ENCODE measurements around the gene IP6K1. TPM values are rescaled to one million over a fixed set of nuclear protein-coding genes. Genes with fewer than 3 reads are reported as not detected.
"Not testable (repeated sequence)": the region's sequence is repeated elsewhere in the genome, so short reads cannot be mapped to it uniquely, and the experiment has no call there.

Gene IP6K1
- total and polyA plus RNA-seq, 2 donors from 2014 or later = 21.7 to 49.6 TPM

DNA sequence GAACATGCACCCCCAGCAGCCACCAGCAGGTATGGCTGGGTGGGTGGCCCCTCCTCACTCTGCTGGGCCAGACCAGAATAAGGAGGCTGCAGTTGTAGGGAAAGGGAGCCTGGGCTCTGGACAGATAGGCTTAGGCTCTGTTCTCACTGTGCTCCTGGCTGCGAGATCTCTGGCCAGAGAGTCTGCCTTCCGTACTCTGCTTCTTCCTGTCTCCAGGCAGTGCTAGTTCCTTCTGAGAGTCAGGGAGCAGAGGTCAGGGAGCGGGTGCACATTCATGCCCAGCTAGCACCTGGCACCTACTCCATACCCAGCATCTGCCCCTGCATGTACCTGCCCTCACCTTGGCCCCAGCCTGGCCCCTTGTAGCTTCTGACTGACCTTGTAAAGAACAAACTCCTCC is 94.9 kb downstream of the IP6K1 start:
- H3K27ac ChIP-seq (ENCODE audit: low read depth in 2 of 2, low read length in 2 of 2); FAIRE-seq; H3K4me3 ChIP-seq (ENCODE audit: low read length in 3 of 3); H3K9me3 ChIP-seq (ENCODE audit: control insufficient read depth in 2 of 3, insufficient read depth in 1 of 3, low read length in 3 of 3); H3K27me3 ChIP-seq (ENCODE audit: control insufficient read depth, insufficient read depth, low read length); H3K36me3 ChIP-seq (ENCODE audit: control insufficient read depth in 2 of 3, insufficient read depth in 3 of 3, low read length in 3 of 3); H3K9ac ChIP-seq (ENCODE audit: low read length in 3 of 3); DNase-seq; intact Hi-C loops (cut with DNase I): not testable (repeated sequence)
- H3K4me1 ChIP-seq (ENCODE audit: control insufficient read depth in 2 of 3, insufficient read depth in 2 of 3, low read depth in 1 of 3, low read length in 3 of 3) = peaks cover 0 to 23% (median 4%) of the 10 kb centered on the region in 3 donors

DNA sequence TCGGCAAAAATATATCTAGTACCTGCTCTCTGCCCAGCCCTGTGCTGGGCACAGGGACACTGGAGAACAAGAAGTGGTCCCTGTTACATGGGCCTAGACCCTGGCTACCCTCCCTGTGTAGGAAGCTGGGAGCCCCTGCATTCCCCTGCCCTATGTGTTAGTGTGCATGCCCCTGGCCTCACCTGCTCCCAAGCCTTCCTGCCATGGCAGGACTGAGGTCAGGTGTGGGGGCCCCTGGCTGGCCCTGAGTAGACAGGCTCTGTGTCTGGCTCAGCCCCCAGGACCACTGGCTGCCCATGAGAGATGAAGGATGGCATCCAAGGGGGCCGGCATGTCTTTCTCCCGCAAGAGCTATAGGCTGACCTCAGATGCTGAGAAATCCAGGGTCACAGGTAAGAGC is 95.5 kb downstream of the IP6K1 start:
- intact Hi-C loops (cut with DNase I); H3K9ac ChIP-seq (ENCODE audit: low read length in 3 of 3); H3K27me3 ChIP-seq (ENCODE audit: control insufficient read depth, insufficient read depth, low read length); FAIRE-seq; H3K27ac ChIP-seq (ENCODE audit: low read depth in 2 of 2, low read length in 2 of 2); H3K9me3 ChIP-seq (ENCODE audit: control insufficient read depth in 2 of 3, insufficient read depth in 1 of 3, low read length in 3 of 3); H3K36me3 ChIP-seq (ENCODE audit: control insufficient read depth in 2 of 3, insufficient read depth in 3 of 3, low read length in 3 of 3): not testable (repeated sequence)
- peak in 1 of 5 donors; percentile 63 for DNase-seq
- Histone ChIP-seq H3K4me1 (ENCODE audit: control insufficient read depth in 2 of 3, insufficient read depth in 2 of 3, low read depth in 1 of 3, low read length in 3 of 3) (peaks cover 0 to 23% (median 4%) of the 10 kb centered on the region in 3 donors), H3K4me3 (ENCODE audit: low read length in 3 of 3) (peak overlapping the region in 1 of 3 donors; percentile 89)

DNA sequence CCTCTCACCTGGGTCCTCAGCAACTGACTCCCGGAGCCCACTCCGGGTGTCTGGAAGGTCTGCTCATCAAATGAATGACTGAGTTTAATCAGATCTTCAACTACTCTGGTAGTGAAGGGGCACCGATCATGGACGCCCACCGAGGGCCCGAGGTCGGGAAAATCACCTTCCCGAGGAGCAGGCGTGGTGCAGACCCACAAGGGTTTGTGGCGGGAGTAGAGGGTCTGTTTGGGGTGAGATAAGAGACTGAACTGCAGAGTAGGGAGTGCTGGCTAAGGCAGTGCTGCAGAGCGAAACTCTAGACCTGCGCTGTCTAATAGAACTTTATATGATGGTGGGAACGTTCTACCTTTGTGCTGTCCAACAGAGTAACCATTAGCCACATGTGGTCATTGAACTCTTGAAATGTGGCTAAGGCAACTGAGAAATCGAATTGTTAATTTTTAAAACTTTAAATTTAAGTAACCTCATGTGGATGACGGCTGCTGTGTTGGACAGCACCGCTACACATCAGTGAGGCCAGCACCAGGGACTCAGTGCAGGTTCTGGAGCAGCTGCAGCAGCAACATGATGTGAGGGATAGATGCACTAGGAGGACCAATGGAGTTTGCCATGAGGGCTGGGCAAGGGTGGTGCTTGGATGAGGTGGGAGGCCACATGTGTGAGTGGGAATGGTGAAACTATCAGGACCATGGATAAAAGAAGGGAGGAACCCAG is 96.3 kb downstream of the IP6K1 start:
- peaks cover 0 to 25% (median 4%) of the 10 kb centered on the region in 3 donors for H3K4me1 ChIP-seq (ENCODE audit: control insufficient read depth in 2 of 3, insufficient read depth in 2 of 3, low read depth in 1 of 3, low read length in 3 of 3)

DNA sequence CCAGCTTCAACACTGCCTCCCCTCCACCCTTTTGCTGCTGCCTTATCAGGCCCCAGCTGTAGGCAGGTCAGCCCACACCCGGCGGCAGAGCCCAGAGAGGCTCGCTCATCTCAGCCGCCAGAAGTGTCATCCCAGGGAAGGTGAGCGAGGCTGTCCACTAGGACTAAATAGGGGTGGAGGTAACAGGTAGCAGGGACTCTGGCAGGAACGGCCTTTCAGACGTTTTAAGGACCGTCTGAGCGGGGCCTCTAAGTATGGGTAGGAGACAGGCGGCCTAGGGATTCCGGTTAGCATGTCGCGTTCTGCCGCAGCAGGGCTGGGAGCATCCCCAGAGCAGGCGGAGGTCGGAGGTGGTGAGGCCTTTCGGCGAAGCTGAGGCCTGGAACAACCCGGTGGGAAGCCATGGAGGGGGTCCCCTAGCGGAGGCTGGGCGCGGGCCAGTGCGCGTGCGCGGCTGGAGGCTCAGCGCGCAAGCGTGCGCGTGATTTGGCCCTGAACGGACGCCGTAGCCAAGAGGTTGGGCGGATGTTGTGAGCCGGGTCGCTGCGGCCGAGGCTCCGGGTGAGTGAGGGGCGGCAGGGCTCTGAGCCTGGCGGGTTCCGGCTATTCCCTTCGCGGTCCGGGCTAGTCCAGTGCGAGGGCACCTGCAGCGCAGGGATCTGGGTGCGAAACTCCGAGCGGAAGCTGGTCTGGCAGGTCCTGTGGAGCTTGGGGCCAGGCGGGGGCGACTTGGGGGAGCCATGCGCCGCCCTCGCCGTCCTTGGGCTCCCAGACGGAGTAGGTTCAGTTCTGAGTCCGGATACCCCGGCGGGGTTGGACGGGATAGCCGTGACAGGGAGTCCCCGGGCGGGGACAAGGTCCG is 97.1 kb downstream of the IP6K1 start, which contains the start of the genes MST1 and RNF123:
MST1 (minus strand) TSS at position 429 of the 862 bp plus-strand sequence. CDS start 783 bp downstream, outside the sequence.
RNF123 (plus strand) TSS at position 512 of the 862 bp plus-strand sequence. CDS start 1,609 bp downstream, outside the sequence.
- H3K27ac ChIP-seq (ENCODE audit: low read depth in 2 of 2, low read length in 2 of 2) = peak within 1 kb of the TSS; percentile 85 to 89
- intact Hi-C loops (cut with DNase I) = no loop called here
- FAIRE-seq = no peak
- TF ChIP-seq, protein P1, sequence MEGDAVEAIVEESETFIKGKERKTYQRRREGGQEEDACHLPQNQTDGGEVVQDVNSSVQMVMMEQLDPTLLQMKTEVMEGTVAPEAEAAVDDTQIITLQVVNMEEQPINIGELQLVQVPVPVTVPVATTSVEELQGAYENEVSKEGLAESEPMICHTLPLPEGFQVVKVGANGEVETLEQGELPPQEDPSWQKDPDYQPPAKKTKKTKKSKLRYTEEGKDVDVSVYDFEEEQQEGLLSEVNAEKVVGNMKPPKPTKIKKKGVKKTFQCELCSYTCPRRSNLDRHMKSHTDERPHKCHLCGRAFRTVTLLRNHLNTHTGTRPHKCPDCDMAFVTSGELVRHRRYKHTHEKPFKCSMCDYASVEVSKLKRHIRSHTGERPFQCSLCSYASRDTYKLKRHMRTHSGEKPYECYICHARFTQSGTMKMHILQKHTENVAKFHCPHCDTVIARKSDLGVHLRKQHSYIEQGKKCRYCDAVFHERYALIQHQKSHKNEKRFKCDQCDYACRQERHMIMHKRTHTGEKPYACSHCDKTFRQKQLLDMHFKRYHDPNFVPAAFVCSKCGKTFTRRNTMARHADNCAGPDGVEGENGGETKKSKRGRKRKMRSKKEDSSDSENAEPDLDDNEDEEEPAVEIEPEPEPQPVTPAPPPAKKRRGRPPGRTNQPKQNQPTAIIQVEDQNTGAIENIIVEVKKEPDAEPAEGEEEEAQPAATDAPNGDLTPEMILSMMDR (IDR thresholded peaks at IDR 0.05; ENCODE audit: borderline replicate concordance, extremely low read depth, insufficient read depth) = no peak
- peak; percentile 95 to 97 (median 96) for DNase-seq
- H3K27me3 ChIP-seq (ENCODE audit: control insufficient read depth, insufficient read depth, low read length) = no peaks in the 10 kb centered on the region
- no peaks in the 10 kb centered on the region for H3K36me3 ChIP-seq (ENCODE audit: control insufficient read depth in 2 of 3, insufficient read depth in 3 of 3, low read length in 3 of 3)
- H3K4me1 ChIP-seq (ENCODE audit: control insufficient read depth in 2 of 3, insufficient read depth in 2 of 3, low read depth in 1 of 3, low read length in 3 of 3) = peaks cover 0 to 25% (median 4%) of the 10 kb centered on the region in 3 donors
- H3K9me3 ChIP-seq (ENCODE audit: control insufficient read depth in 2 of 3, insufficient read depth in 1 of 3, low read length in 3 of 3) = no peaks in the 10 kb centered on the region
- peak within 1 kb of the TSS; percentile 57 to 89 (median 83) for H3K4me3 ChIP-seq (ENCODE audit: low read length in 3 of 3)
- H3K9ac ChIP-seq (ENCODE audit: low read length in 3 of 3) = peak within 1 kb of the TSS; percentile 58 to 96 (median 93)

More for the DNA sequence above, 96.3 kb downstream of the IP6K1 start:
- H3K36me3 ChIP-seq (ENCODE audit: control insufficient read depth in 2 of 3, insufficient read depth in 3 of 3, low read length in 3 of 3); H3K9me3 ChIP-seq (ENCODE audit: control insufficient read depth in 2 of 3, insufficient read depth in 1 of 3, low read length in 3 of 3); DNase-seq; FAIRE-seq; H3K27me3 ChIP-seq (ENCODE audit: control insufficient read depth, insufficient read depth, low read length); intact Hi-C loops (cut with DNase I): not testable (repeated sequence)
- Histone ChIP-seq H3K27ac (ENCODE audit: low read depth in 2 of 2, low read length in 2 of 2) (peak overlapping the region in 1 of 2 donors; percentile 89), H3K4me3 (ENCODE audit: low read length in 3 of 3) (peak overlapping the region; percentile 57 to 89 (median 83)), H3K9ac (ENCODE audit: low read length in 3 of 3) (peak overlapping the region; percentile 58 to 96 (median 90))

DNA sequence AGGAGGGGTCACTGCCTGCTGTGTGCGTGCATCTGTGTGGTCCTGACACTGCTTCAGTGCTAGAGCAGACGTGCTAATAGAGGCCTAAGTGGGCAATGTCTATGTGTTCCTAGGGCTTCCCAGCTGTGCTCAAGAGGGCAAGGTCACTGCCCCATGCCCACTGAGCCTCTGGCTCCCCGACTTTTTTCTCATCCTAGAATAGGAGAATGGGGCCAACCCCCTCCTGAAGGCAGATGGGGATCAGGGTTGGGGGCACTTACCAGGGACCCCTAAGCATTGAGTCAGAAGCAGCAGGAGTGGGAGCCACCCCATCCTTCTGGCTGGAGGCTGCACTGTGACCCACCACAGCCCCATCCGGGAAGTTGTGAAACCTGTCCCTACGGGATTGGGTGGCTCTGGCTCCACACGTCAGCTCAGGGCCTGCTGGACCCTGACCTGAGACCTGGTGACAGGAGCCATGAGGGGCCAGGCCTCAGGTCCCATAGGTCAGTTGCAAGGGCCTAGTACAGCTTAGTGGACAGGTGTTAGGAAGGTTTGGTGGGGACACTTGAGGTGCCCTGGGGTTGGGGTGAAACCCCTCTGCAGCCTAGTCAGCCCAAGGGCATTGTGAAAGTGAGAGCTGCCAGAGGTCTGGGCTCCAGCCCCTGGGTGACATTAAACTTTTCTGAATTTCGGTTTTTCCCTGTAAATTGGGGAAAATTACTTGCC is 97.8 kb downstream of the IP6K1 start:
- Histone ChIP-seq H3K27ac (ENCODE audit: low read depth in 2 of 2, low read length in 2 of 2) (peak overlapping the region; percentile 85 to 89), H3K4me1 (ENCODE audit: control insufficient read depth in 2 of 3, insufficient read depth in 2 of 3, low read depth in 1 of 3, low read length in 3 of 3) (peaks cover 0 to 29% (median 9%) of the 10 kb centered on the region in 3 donors), H3K9ac (ENCODE audit: low read length in 3 of 3) (peak overlapping the region in 2 of 3 donors; percentile 93 to 96), H3K4me3 (ENCODE audit: low read length in 3 of 3) (peak overlapping the region in 2 of 3 donors; percentile 83 to 89)
- FAIRE-seq; H3K27me3 ChIP-seq (ENCODE audit: control insufficient read depth, insufficient read depth, low read length); intact Hi-C loops (cut with DNase I); H3K9me3 ChIP-seq (ENCODE audit: control insufficient read depth in 2 of 3, insufficient read depth in 1 of 3, low read length in 3 of 3); H3K36me3 ChIP-seq (ENCODE audit: control insufficient read depth in 2 of 3, insufficient read depth in 3 of 3, low read length in 3 of 3): not testable (repeated sequence)
- DNase-seq = peak in 2 of 5 donors; percentile 15 to 68

DNA sequence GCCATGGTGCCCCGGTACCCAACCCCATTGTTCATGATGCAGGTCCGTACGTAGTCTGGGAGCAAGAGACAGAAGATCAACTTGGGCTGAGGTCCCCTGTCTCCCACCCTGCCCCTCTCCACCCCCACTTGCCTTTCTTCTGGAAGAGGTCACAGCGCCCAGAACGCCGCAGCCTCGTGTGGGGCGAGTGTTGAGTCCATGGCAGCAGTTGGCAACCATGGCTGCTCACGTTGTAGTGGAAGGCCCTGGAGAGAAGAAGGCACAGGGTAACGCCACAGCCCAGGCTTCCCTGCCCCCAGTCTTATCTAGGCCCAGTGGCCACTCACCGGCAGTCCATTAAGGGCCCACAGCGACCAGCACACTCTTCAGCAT is 98.9 kb downstream of the IP6K1 start:
- not testable (repeated sequence) for FAIRE-seq

More for the DNA sequence above, 98.9 kb downstream of the IP6K1 start:
- H3K27me3 ChIP-seq (ENCODE audit: control insufficient read depth, insufficient read depth, low read length); intact Hi-C loops (cut with DNase I); H3K27ac ChIP-seq (ENCODE audit: low read depth in 2 of 2, low read length in 2 of 2); H3K9ac ChIP-seq (ENCODE audit: low read length in 3 of 3); H3K9me3 ChIP-seq (ENCODE audit: control insufficient read depth in 2 of 3, insufficient read depth in 1 of 3, low read length in 3 of 3); DNase-seq; H3K4me3 ChIP-seq (ENCODE audit: low read length in 3 of 3): not testable (repeated sequence)
- Histone ChIP-seq H3K4me1 (ENCODE audit: control insufficient read depth in 2 of 3, insufficient read depth in 2 of 3, low read depth in 1 of 3, low read length in 3 of 3) (peaks cover 0 to 40% (median 17%) of the 10 kb centered on the region in 3 donors), H3K36me3 (ENCODE audit: control insufficient read depth in 2 of 3, insufficient read depth in 3 of 3, low read length in 3 of 3) (peaks cover 0 to 12% (median 3%) of the 10 kb centered on the region in 3 donors)

Data from kidney (tissue), 14 donors.